HG03025 (cell line): Measurements from ENCODE around the gene PERP.

Experiments
- ATAC-seq: cut with Tn5 transposase; IDR thresholded peaks from one replicate; pipeline ENCODE4 v1.9.1; 2021; ENCODE audit warnings: mild to moderate bottlenecking, moderate library complexity; ENCODE audit not compliant: unreplicated experiment, low FRiP score

PERP gene

DNA sequence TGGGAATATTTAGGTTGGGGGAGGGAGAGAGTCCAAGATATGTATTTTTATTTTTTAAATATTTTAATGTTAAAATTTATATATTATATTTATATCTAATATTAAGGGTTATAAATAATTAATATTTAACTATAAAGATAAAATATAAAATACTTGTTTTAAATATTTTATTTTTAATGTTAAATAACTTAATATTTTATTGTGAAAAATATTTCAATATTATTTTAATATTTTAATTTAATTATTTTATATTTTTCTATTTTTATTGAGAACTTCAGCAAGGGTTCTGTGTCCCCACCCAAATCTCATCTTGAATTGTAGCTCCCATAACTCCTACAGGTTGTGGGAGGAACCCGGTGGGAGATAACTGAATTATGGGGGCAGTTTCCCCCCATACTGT, 34.0 kb downstream of the PERP start:
- ATAC-seq = no peak

DNA sequence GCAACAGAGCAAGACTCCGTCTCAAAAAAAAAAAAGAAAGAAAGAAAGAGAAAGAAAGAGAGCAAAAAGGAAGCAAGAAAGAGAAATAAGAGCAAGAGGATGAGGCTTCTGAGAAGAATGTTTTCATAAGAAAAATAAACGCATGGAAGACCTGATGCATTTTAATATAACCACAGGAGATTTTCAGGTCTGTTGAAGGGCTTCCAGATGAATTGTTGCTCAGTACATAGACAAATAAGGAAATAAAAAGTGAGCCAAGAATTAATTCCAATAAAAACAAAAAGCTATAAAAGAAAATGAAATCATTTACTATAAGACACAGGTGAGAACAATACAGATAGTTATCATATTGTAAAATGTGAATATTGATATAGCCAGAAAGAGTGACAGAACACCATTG, 43.5 kb downstream of the PERP start:
- ATAC-seq = no peak

DNA sequence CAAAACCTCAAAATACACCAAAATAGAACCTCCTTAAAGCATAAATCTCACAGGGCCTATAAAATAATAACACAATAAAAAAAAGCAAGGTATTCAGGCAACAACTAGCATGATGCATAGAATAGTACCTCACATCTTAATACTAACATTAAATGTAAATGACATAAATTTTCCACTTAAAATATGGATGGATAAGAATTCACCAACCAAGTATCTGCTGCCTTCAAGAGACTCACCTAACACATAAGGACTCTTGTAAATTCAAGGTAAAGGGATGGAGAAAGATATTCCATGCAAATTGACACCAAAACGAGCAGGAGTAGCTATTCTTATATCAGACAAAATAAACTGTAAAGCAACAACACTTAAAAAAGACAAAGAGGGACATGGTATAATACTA, 52.2 kb downstream of the PERP start:
- no peak for ATAC-seq

DNA sequence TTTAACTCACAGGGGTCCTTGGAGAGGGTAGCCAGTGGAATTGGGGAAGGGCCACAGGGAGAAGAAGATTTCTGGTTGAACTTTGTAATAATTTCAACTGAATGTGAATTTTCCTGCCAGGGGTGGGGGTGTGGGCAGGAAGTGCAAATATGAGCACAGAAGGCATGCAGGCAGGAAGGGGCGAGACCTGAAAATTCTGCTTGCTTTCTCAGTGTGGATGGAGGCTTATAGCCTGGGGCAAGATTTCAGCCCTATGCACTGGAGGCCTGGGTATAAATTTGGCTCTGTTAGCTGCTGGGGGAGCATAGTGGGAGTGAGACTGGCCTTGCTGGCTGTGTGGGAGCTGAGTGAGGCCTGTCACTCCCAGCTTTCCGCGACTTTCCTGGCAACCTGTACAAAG, 54.4 kb downstream of the PERP start:
- ATAC-seq = no peak

DNA sequence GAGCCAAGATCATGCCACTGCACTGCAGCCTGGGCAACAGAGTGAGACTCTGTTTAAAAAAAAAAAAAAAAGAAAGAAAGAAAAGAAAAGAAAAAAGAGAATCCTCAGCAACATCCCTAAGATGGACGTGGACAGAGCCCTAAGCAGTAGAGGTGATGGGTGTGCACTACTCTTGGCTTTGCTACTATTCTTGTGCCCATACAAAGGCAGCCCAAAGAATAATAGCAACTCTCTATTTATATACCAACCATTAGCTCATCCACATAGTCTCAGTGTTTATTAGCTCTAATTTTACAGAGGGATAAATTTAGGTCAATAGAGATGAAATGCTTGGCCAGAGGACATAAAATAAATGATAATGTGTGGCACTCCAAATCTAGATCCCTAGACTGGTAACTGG, 62.2 kb downstream of the PERP start:
- no peak for ATAC-seq

DNA sequence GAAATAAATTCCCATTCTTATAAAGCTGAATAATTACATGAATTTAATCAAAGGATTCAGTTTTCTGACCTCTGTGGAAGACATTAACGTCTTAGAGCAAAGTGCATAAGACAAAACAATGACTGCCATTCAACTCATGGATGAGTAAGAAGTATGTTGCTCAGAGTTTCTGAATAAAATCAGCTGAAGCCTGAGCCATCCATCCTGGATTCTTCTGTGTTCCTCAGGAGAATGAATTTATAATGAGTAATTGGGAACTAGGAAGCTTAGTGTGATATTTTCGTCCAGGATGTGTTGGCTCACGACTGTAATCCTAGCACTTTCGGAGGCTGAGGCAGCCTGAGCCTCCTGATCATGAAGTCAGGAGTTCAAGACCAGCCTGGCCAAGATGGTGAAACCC, 62.8 kb downstream of the PERP start:
- ATAC-seq = no peak
